Hepatocyte (in vitro differentiated cells): ENCODE data around the gene RANBP1. TPM values are rescaled to one million over a fixed set of nuclear protein-coding genes. Genes with fewer than 3 reads are reported as not detected.

Experiments used
- DNase-seq: peaks from one replicate; pipeline ENCODE4 v3.0.0-alpha.2; 2016; ENCODE audit warnings: low spot score
- H2AFZ ChIP-seq: fragments of 200-600 bp; sonication (generic); 2 replicates; pipeline ENCODE4 v1.6.0; 2016; ENCODE audit warnings: antibody characterized with exemption, mild to moderate bottlenecking
- H3K27ac ChIP-seq: fragments of 200-600 bp; sonication (generic); 2 replicates; pipeline ENCODE4 v1.5.1; 2016; ENCODE audit warnings: mild to moderate bottlenecking
- H3K27me3 ChIP-seq: fragments of 200-600 bp; sonication (generic); 2 replicates; pipeline ENCODE4 v1.6.1; 2016
- H3K36me3 ChIP-seq: fragments of 200-600 bp; sonication (generic); replicated peaks from 2 replicates; pipeline ENCODE4 v1.5.1; 2016; ENCODE audit warnings: low read depth; ENCODE audit not compliant: insufficient read depth
- H3K4me1 ChIP-seq: fragments of 200-600 bp; sonication (generic); 2 replicates; pipeline ENCODE4 v1.5.1; 2016; ENCODE audit warnings: mild to moderate bottlenecking, moderate library complexity; ENCODE audit not compliant: insufficient read depth
- H3K4me2 ChIP-seq: fragments of 200-600 bp; sonication (generic); 2 replicates; pipeline ENCODE4 v1.6.0; 2016
- H3K4me3 ChIP-seq: fragments of 200-600 bp; sonication (generic); 2 replicates; pipeline ENCODE4 v1.5.1; 2016; ENCODE audit warnings: mild to moderate bottlenecking
- H3K79me2 ChIP-seq: fragments of 200-600 bp; sonication (generic); 2 replicates; pipeline ENCODE4 v1.6.0; 2017; ENCODE audit warnings: mild to moderate bottlenecking
- H3K9me2 ChIP-seq: fragments of 200-600 bp; sonication (generic); replicated peaks from 2 replicates; pipeline ENCODE4 v1.6.0; 2017; ENCODE audit warnings: mild to moderate bottlenecking; ENCODE audit not compliant: insufficient read depth
- H3K9me3 ChIP-seq: fragments of 200-600 bp; sonication (generic); 2 replicates; pipeline ENCODE4 v1.5.1; 2016; ENCODE audit warnings: low read depth, mild to moderate bottlenecking
- H4K20me1 ChIP-seq: fragments of 200-600 bp; sonication (generic); 2 replicates; pipeline ENCODE4 v1.6.0; 2016; ENCODE audit warnings: mild to moderate bottlenecking; ENCODE audit not compliant: insufficient read depth, poor library complexity, severe bottlenecking
- EZH2 ChIP-seq: fragments of 200-600 bp; sonication (generic); IDR thresholded peaks from 2 replicates; pipeline ENCODE4 v1.6.1; 2016; ENCODE audit warnings: antibody characterized with exemption, mild to moderate bottlenecking, borderline replicate concordance
- EZH2phosphoT487 ChIP-seq: fragments of 200-600 bp; sonication (generic); IDR thresholded peaks from one replicate; pipeline ENCODE4 v1.6.1; 2018; ENCODE audit warnings: antibody characterized with exemption, mild to moderate bottlenecking, low read depth, moderate library complexity; ENCODE audit not compliant: unreplicated experiment, severe bottlenecking
- WGBS: methylation state at CpG from one replicate; pipeline ENCODE4 v1.1.6; 2016; ENCODE audit warnings: low lambda C conversion rate; ENCODE audit errors: missing lambda C conversion rate; 5-methylcytosine and 5-hydroxymethylcytosine counted together
- polyA plus RNA-seq: library from polyadenylated mRNA; unstranded; fragments of >200 nt; fragmentation: Nextera tagmentation; extraction: Ambion mirVana; gene quantifications from 2 replicates; pipeline ENCODE4 v1.2.1, GENCODE V29; 2016
- total RNA-seq: library from RNA; depleted of rRNA; stranded (reverse); fragments of >200 nt; gene quantifications from 2 replicates; pipeline ENCODE4 v1.2.3, GENCODE V29; 2014
- TF ChIP-seq, protein P1 (sequence below): fragments of 200-600 bp; sonication (generic); IDR thresholded peaks from 2 replicates; pipeline ENCODE4 v1.5.1; 2016; ENCODE audit warnings: antibody characterized with exemption, mild to moderate bottlenecking; ENCODE audit not compliant: poor library complexity

The RANBP1 gene
- total and polyA plus RNA-seq, 2 experiments from 2014 or later = 189 to 227 TPM

DNA sequence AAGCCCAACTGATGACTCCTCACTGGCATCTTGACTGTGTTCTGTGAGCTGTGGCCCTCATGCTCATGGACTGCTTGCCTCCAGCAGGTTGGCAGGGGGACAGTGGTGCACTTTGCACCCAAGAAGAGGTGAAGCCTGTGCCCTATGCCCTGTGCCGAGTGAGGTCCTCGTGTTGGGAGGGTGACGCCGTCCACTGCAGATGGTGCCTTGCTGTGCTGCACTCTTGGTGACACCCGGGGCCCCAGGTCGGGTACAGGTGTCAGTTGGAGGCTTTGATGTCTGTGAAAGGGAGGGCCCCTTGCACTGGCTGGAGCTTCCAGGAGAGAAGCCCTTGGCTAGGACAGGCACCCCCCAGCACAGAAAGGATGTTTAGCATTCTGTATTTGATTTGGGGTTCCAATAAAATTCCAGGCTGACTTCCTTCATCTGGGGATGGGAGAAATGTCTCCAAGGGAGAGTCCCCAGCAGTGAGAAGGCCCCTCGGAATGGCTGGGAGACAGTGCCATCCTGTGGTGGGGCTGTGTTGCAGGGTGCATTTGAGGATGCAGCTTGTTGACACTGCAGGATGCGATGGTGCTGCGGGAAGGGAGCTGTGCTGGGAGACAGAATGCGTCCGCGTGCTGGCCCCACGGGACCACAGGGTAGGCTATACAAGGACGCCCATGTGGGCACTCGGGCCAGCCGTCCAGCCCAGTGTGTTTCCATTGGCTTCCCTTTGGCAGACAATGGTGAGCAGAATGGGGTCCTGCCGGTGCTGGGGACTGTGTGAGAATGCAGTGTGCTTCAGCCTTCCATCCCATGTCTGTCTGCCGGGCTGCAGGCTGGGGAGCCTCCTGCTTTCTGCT is 13.2 kb downstream of the RANBP1 start:
- Histone ChIP-seq H3K4me3 (no peak overlapping the region), H3K4me2 (no peak overlapping the region), H3K36me3 (no peaks in the 10 kb centered on the region), H3K4me1 (peaks cover 11% of the 10 kb centered on the region), H3K79me2 (peaks cover 24% of the 10 kb centered on the region), H3K9me2 (no peaks in the 10 kb centered on the region), H3K27me3 (no peaks in the 10 kb centered on the region), H3K27ac (no peak overlapping the region), H4K20me1 (peaks cover 16% of the 10 kb centered on the region), H2AFZ (no peak overlapping the region), H3K9me3 (no peaks in the 10 kb centered on the region)
- no peak for TF ChIP-seq EZH2phosphoT487
- TF ChIP-seq, protein P1, sequence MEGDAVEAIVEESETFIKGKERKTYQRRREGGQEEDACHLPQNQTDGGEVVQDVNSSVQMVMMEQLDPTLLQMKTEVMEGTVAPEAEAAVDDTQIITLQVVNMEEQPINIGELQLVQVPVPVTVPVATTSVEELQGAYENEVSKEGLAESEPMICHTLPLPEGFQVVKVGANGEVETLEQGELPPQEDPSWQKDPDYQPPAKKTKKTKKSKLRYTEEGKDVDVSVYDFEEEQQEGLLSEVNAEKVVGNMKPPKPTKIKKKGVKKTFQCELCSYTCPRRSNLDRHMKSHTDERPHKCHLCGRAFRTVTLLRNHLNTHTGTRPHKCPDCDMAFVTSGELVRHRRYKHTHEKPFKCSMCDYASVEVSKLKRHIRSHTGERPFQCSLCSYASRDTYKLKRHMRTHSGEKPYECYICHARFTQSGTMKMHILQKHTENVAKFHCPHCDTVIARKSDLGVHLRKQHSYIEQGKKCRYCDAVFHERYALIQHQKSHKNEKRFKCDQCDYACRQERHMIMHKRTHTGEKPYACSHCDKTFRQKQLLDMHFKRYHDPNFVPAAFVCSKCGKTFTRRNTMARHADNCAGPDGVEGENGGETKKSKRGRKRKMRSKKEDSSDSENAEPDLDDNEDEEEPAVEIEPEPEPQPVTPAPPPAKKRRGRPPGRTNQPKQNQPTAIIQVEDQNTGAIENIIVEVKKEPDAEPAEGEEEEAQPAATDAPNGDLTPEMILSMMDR = peak; percentile 27
- DNase-seq = no peak
- 62% methylated on average over 18 of the region's 18 CpGs for WGBS

DNA sequence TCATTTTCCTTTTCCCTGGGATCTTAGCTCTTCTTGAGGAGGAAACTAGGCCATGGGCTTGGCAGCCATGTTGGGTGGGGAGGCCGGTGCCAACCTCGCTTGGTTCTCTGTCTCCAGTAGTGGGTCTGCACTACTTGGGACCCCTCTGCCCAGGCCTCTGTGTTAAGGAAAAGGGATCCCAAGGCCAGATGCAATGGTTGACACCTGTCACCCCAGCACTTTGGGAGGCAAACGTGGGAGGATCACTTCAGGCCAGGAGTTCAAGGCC is 13.8 kb downstream of the RANBP1 start:
- H3K9me3 ChIP-seq = no peaks in the 10 kb centered on the region
- no peaks in the 10 kb centered on the region for H3K36me3 ChIP-seq
- no peak for TF ChIP-seq EZH2
- TF ChIP-seq, protein P1 = no peak
- no peak for TF ChIP-seq EZH2phosphoT487
- H3K27ac ChIP-seq = no peak overlapping the region
- H2AFZ ChIP-seq = no peak overlapping the region
- H3K9me2 ChIP-seq = no peaks in the 10 kb centered on the region
- DNase-seq = no peak
- H3K4me2 ChIP-seq = no peak overlapping the region
- peaks cover 17% of the 10 kb centered on the region for H4K20me1 ChIP-seq
- no peaks in the 10 kb centered on the region for H3K27me3 ChIP-seq
- 85% methylated on average over 3 of the region's 3 CpGs for WGBS
- H3K4me3 ChIP-seq = no peak overlapping the region
- peaks cover 28% of the 10 kb centered on the region for H3K79me2 ChIP-seq
- H3K4me1 ChIP-seq = peaks cover 11% of the 10 kb centered on the region

DNA sequence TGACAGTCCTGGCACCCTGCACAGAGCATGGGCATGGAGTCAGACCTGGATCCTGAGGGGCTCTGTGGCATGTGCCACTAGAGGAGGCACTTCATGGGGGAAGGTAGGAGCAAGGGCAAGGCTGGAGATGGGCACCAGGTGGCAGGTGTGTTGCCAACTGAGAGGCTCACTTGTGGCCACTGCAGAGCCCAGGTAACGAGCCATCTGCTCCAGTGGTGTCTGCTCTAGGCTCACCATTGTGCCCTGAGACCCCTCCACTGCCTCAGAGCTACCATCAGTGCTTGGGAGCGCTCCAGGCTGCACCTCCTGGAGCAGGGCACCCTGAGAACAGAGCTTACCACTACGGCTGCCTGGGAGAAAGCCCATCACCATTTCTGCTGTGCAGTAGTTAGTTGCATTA is 14.4 kb downstream of the RANBP1 start:
- Histone ChIP-seq H3K4me2 (peak overlapping the region; percentile 94), H3K4me1 (peaks cover 11% of the 10 kb centered on the region), H4K20me1 (peaks cover 20% of the 10 kb centered on the region), H3K36me3 (no peaks in the 10 kb centered on the region), H3K4me3 (no peak overlapping the region), H3K27ac (peak overlapping the region; percentile 88), H3K79me2 (peaks cover 35% of the 10 kb centered on the region), H2AFZ (no peak overlapping the region), H3K27me3 (no peaks in the 10 kb centered on the region), H3K9me3 (no peaks in the 10 kb centered on the region), H3K9me2 (no peaks in the 10 kb centered on the region)
- TF ChIP-seq EZH2 (no peak), EZH2phosphoT487 (no peak)
- TF ChIP-seq, protein P1 = no peak
- WGBS = 86% methylated on average over 3 of the region's 3 CpGs
- DNase-seq = no peak
